Upper lobe of left lung (tissue), 4 donors: Measurements from ENCODE around the gene CIRBP.

Experiments
- CTCF ChIP-seq, 6 experiments: fragments of 450-650 bp in 4 of 6; fragments of 200-600 bp in 2 of 6; sonication (generic) in 2 of 6; IDR thresholded peaks; one replicate each; pipeline ENCODE4 v1.5.1; 2016 to 2019; ENCODE audit warnings: antibody characterized with exemption in 6 of 6
- POLR2A ChIP-seq, 4 donors: fragments of 450-650 bp; IDR thresholded peaks; one replicate each; pipeline ENCODE4 v1.5.1; 2016 to 2017; ENCODE audit warnings: antibody characterized with exemption in 4 of 4, mild to moderate bottlenecking in 2 of 4
- POLR2AphosphoS5 ChIP-seq, 2 donors: sonication (generic); formaldehyde crosslinking; IDR thresholded peaks; one replicate each; pipeline ENCODE4 v1.5.1; 2017; ENCODE audit warnings: antibody characterized with exemption in 2 of 2

GRCh38 chr19:1308718-1309117 is 39.6 kb downstream of the CIRBP start:
- TF ChIP-seq CTCF (IDR thresholded peaks at IDR 0.05) (no peak), POLR2A (IDR thresholded peaks at IDR 0.05) (no peak), POLR2AphosphoS5 (IDR thresholded peaks at IDR 0.05) (no peak)
